Neuronal stem cell (in vitro differentiated cells): ENCODE measurements around the gene CLDN16.

Source experiments
- DNase-seq: peaks from one replicate; pipeline ENCODE4 v3.0.0-alpha.2; 2013; ENCODE audit warnings: low spot score
- H2AFZ ChIP-seq: one replicate; pipeline ENCODE4 v1.6.1; 2013; ENCODE audit warnings: mild to moderate bottlenecking, low read length, inconsistent platforms
- H2AK5ac ChIP-seq: 2 replicates; pipeline ENCODE4 v1.6.1; 2013; ENCODE audit warnings: low read depth, mild to moderate bottlenecking, inconsistent platforms, low read length, moderate library complexity, mixed read lengths
- H2BK120ac ChIP-seq: 2 replicates; pipeline ENCODE4 v1.6.1; 2013; ENCODE audit warnings: low read depth, mild to moderate bottlenecking, inconsistent platforms, low read length, moderate library complexity, mixed read lengths
- H2BK12ac ChIP-seq: one replicate; pipeline ENCODE4 v1.6.1; 2013; ENCODE audit warnings: low read length, inconsistent platforms
- H2BK15ac ChIP-seq: 2 replicates; pipeline ENCODE4 v1.6.1; 2013; ENCODE audit warnings: mild to moderate bottlenecking, low read length, inconsistent platforms, mixed read lengths
- H2BK5ac ChIP-seq: one replicate; pipeline ENCODE4 v1.6.1; 2013; ENCODE audit warnings: inconsistent platforms, mild to moderate bottlenecking, low read length, moderate library complexity
- H3K14ac ChIP-seq: one replicate; pipeline ENCODE4 v1.6.1; 2013; ENCODE audit warnings: low read length, inconsistent platforms
- H3K18ac ChIP-seq: 2 replicates; pipeline ENCODE4 v1.6.1; 2013; ENCODE audit warnings: low read length, inconsistent platforms
- H3K23ac ChIP-seq: 2 replicates; pipeline ENCODE4 v1.6.1; 2013; ENCODE audit warnings: low read depth, mild to moderate bottlenecking, mixed read lengths, low read length, inconsistent platforms; ENCODE audit not compliant: poor library complexity
- H3K27ac ChIP-seq: replicated peaks from 3 replicates; pipeline ENCODE4 v1.5.1; 2013; ENCODE audit warnings: low read length, inconsistent platforms
- H3K27me3 ChIP-seq, 3 experiments: 2 replicates each; pipeline ENCODE4 v1.6.1; 2013; ENCODE audit warnings: low read length in 3 of 3, mild to moderate bottlenecking in 2 of 3, inconsistent platforms in 1 of 3, low read depth in 1 of 3, mixed read lengths in 1 of 3, moderate library complexity in 1 of 3; ENCODE audit not compliant: control insufficient read depth in 3 of 3, insufficient read depth in 3 of 3
- H3K36me3 ChIP-seq, 2 donors: replicated peaks in 1 of 2; 2 replicates each; pipeline ENCODE4 v1.6.1; 2013; ENCODE audit warnings: low read length in 2 of 2; ENCODE audit not compliant: control insufficient read depth in 2 of 2, insufficient read depth in 2 of 2
- H3K4ac ChIP-seq: 2 replicates; pipeline ENCODE4 v1.6.1; 2013; ENCODE audit warnings: inconsistent platforms, mild to moderate bottlenecking, low read length, moderate library complexity
- H3K4me1 ChIP-seq, 2 donors: 1 replicate in 1 of 2; 2 replicates in 1 of 2; pipeline ENCODE4 v1.6.1; 2013; ENCODE audit warnings: low read length in 2 of 2, low read depth in 1 of 2; ENCODE audit not compliant: control insufficient read depth in 2 of 2, insufficient read depth in 1 of 2
- H3K4me2 ChIP-seq: one replicate; pipeline ENCODE4 v1.6.1; 2013; ENCODE audit warnings: mild to moderate bottlenecking, low read length, inconsistent platforms; ENCODE audit not compliant: insufficient read depth, poor library complexity, severe bottlenecking
- H3K4me3 ChIP-seq, 2 donors: 2 replicates each; pipeline ENCODE4 v1.5.1; 2013; ENCODE audit warnings: low read length in 2 of 2, mild to moderate bottlenecking in 2 of 2, inconsistent platforms in 1 of 2, moderate library complexity in 1 of 2
- H3K79me1 ChIP-seq: one replicate; pipeline ENCODE4 v1.6.1; 2013; ENCODE audit warnings: low read depth, mild to moderate bottlenecking, inconsistent platforms, low read length, moderate library complexity
- H3K9ac ChIP-seq: one replicate; pipeline ENCODE4 v1.6.1; 2013; ENCODE audit warnings: mild to moderate bottlenecking, low read depth, low read length, inconsistent platforms; ENCODE audit not compliant: poor library complexity
- H3K9me3 ChIP-seq, 2 donors: replicated peaks in 1 of 2; 2 replicates each; pipeline versions ENCODE3 to v1.6.1; 2013; ENCODE audit warnings: low read length in 2 of 2, mild to moderate bottlenecking in 2 of 2, inconsistent platforms in 1 of 2, low read depth in 1 of 2, mixed read lengths in 1 of 2, moderate library complexity in 1 of 2; ENCODE audit not compliant: control insufficient read depth in 2 of 2, insufficient read depth in 1 of 2
- H4K8ac ChIP-seq: one replicate; pipeline ENCODE4 v1.6.1; 2013; ENCODE audit warnings: low read depth, mild to moderate bottlenecking, inconsistent platforms, low read length, moderate library complexity
- H4K91ac ChIP-seq: one replicate; pipeline ENCODE4 v1.6.1; 2013; ENCODE audit warnings: low read length, low read depth, mild to moderate bottlenecking, inconsistent platforms; ENCODE audit not compliant: poor library complexity
- WGBS, 2 donors: extraction: QIAGEN DNeasy Blood & Tissue Kit; methylation state at CpG; one replicate each; pipeline ENCODE4 v1.1.7; 2013; ENCODE audit warnings: missing lambda C conversion rate in 2 of 2, mixed read lengths in 1 of 2; ENCODE audit not compliant: insufficient read length in 2 of 2, insufficient replicate concordance in 1 of 2; ENCODE audit errors: extremely low coverage in 2 of 2; 5-methylcytosine and 5-hydroxymethylcytosine counted together

CLDN16 gene

DNA sequence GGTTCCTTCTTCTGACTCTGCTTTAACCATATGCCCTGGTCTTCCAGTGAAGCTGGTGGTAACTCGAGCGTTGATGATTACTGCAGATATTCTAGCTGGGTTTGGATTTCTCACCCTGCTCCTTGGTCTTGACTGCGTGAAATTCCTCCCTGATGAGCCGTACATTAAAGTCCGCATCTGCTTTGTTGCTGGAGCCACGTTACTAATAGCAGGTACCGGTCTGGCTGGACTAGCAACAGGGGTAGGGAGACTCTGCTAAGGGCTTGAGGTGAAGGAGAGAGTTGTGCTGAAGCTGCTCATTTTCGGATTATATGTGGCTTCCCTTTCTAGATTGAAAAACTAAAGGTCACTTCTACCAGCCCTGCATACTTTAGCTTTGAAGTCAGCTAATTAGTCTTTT, 16.8 kb downstream of the CLDN16 start:
- Histone ChIP-seq H3K79me1 (no peaks in the 10 kb centered on the region), H3K4me2 (no peak overlapping the region), H3K4ac (no peak overlapping the region), H2BK120ac (no peak overlapping the region), H4K91ac (no peak overlapping the region), H3K23ac (no peak overlapping the region), H2AFZ (no peak overlapping the region), H3K14ac (no peak overlapping the region), H3K4me1 (no peaks in the 10 kb centered on the region), H3K4me3 (no peak overlapping the region), H2BK5ac (no peak overlapping the region), H4K8ac (no peak overlapping the region), H2BK15ac (no peak overlapping the region), H3K9me3 (no peaks in the 10 kb centered on the region), H3K27ac (no peak overlapping the region), H2BK12ac (no peak overlapping the region), H2AK5ac (no peak overlapping the region), H3K27me3 (no peaks in the 10 kb centered on the region), H3K36me3 (no peaks in the 10 kb centered on the region), H3K9ac (no peak overlapping the region), H3K18ac (no peak overlapping the region)
- no CpG with 5 or more reads among the region's 8 CpGs for WGBS, 2 donors
- DNase-seq = no peak

DNA sequence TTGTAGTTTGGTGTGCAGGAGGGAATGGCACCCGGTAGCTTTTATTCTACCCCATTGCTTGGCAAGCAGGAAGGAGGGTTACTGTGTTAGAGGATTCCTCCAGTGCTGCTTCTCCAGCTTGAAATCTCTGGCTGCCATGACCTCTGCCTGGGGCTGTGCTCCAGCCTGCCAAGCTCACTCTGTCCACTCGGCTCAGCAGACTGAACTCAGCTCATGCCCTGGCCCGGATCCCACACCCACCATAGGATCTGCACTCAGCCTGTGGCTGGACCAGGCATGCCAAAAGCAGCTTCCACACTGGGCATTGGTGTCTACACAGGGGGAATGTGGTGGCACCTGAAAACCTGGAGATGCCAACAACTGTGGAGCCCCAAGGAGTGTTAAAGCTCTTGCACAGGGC, 26.3 kb downstream of the CLDN16 start:
- Histone ChIP-seq H3K79me1 (no peaks in the 10 kb centered on the region), H3K23ac (no peak overlapping the region), H3K9me3 (no peaks in the 10 kb centered on the region), H4K91ac (no peak overlapping the region), H3K18ac (no peak overlapping the region), H3K36me3 (no peaks in the 10 kb centered on the region), H2BK12ac (no peak overlapping the region), H3K9ac (no peak overlapping the region), H4K8ac (no peak overlapping the region), H3K4me1 (no peaks in the 10 kb centered on the region), H3K4ac (no peak overlapping the region), H3K27ac (no peak overlapping the region), H2AK5ac (no peak overlapping the region), H3K27me3 (no peaks in the 10 kb centered on the region), H3K4me3 (no peak overlapping the region), H2BK5ac (no peak overlapping the region), H3K14ac (no peak overlapping the region), H3K4me2 (no peak overlapping the region), H2BK15ac (no peak overlapping the region), H2AFZ (no peak overlapping the region), H2BK120ac (no peak overlapping the region)
- no peak for DNase-seq
- no CpG with 5 or more reads among the region's 3 CpGs for WGBS, 2 donors

DNA sequence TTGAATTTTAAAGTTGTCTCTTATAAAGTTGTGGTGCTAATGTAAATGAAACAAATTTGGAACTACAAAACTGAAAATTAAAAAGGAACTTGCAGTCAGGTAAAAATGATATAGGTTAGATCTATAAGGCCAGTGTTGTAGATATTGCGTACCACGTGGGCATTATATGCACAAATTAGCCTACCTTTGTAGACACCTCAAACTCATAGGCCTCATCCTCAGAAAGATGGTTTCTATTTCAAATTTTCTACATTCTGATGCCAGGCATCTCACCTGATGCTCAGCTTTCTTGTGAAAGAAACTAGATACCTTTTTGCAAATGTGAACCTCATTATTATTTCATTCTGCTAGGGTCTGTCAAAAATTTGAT, 36.1 kb downstream of the CLDN16 start:
- H2BK12ac ChIP-seq = no peak overlapping the region
- H3K27ac ChIP-seq = no peak overlapping the region
- H4K8ac ChIP-seq = no peak overlapping the region
- no peak overlapping the region for H2BK5ac ChIP-seq
- no peaks in the 10 kb centered on the region for H3K4me1 ChIP-seq
- peaks cover 0 to 6% (median 0%) of the 10 kb centered on the region in 3 experiments for H3K27me3 ChIP-seq
- no peak for DNase-seq
- no peak overlapping the region for H2BK120ac ChIP-seq
- H3K23ac ChIP-seq = no peak overlapping the region
- H3K9me3 ChIP-seq = no peaks in the 10 kb centered on the region
- no CpG with 5 or more reads among the region's 2 CpGs for WGBS, 2 donors
- H3K79me1 ChIP-seq = no peaks in the 10 kb centered on the region
- no peak overlapping the region for H2BK15ac ChIP-seq
- H2AK5ac ChIP-seq = no peak overlapping the region
- no peak overlapping the region for H3K4me3 ChIP-seq
- no peaks in the 10 kb centered on the region for H3K36me3 ChIP-seq
- no peak overlapping the region for H2AFZ ChIP-seq
- H3K14ac ChIP-seq = no peak overlapping the region
- H3K9ac ChIP-seq = no peak overlapping the region
- H4K91ac ChIP-seq = no peak overlapping the region
- H3K18ac ChIP-seq = no peak overlapping the region
- H3K4ac ChIP-seq = no peak overlapping the region
- H3K4me2 ChIP-seq = no peak overlapping the region

DNA sequence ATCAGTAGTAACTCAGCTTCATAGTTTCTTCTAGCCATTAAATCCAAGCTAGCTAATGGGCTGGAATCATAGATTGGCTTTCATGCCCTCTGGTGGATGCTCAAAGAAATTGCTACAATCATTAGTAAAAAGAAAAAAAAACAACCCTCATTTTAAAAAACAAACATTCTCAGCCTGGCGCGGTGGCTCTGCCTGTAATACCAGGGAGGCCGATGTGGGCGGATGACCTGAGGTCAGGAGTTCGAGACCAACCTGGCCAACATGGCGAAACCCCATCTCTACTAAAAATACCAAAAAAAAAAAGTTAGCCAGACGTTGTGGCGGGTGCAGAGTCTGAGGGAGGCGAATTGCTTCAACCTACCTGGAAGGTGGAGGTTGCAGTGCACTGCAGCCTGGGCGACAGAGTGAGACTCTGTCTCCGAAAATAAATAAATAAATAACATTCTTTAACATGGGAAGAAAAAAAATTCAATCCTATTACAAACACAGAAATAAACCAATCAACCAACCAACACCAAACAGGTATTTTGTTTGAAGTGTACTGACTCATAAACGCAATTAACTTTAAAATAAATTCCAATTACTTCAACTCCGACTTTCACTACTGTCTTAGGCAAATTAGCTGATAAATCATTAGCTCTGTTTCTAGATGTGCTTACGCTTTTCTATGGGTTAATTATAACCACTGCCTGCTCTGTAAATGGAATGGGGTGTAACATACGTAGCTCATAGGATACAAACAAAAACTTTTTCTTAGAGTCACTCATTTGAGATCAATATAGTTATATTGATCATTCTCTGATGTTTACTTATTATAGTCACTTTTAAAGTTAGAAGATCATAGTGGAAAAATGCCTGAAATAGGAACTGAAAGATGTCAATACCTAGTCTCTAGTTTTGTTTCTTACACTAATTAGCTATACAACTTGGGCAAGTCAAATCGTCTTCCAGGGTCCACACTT, 36.8 kb downstream of the CLDN16 start:
- Histone ChIP-seq H3K18ac (no peak overlapping the region), H3K79me1 (no peaks in the 10 kb centered on the region), H2BK120ac (no peak overlapping the region), H4K91ac (no peak overlapping the region), H3K4me3 (no peak overlapping the region), H3K36me3 (no peaks in the 10 kb centered on the region), H2AFZ (no peak overlapping the region), H3K9me3 (no peaks in the 10 kb centered on the region), H3K23ac (no peak overlapping the region), H2BK15ac (no peak overlapping the region), H3K4me2 (no peak overlapping the region), H3K9ac (no peak overlapping the region), H2BK12ac (no peak overlapping the region), H3K14ac (no peak overlapping the region), H3K4me1 (no peaks in the 10 kb centered on the region), H3K4ac (no peak overlapping the region), H4K8ac (no peak overlapping the region), H3K27ac (no peak overlapping the region), H2BK5ac (no peak overlapping the region), H2AK5ac (no peak overlapping the region), H3K27me3 (peaks cover 0 to 6% (median 0%) of the 10 kb centered on the region in 3 experiments)
- DNase-seq = peak; percentile 35
- WGBS, 2 donors = no CpG with 5 or more reads among the region's 16 CpGs
